IMR-90 (cell line): ENCODE measurements around the gene SLC39A6.

Source experiments
- BHLHE40 ChIP-seq: fragments of 150-350 bp; IDR thresholded peaks from 2 replicates; pipeline ENCODE4 v1.6.1; 2016; ENCODE audit warnings: mild to moderate bottlenecking, low read depth, low read length
- CTCF ChIP-seq: conservative IDR thresholded peaks from 2 replicates; pipeline ENCODE4 v1.5.1; 2012; ENCODE audit warnings: mild to moderate bottlenecking, low read depth, low read length, improper control_type of control experiment
- ELK1 ChIP-seq: fragments of 150-350 bp; IDR thresholded peaks from 2 replicates; pipeline ENCODE4 v1.6.1; 2016; ENCODE audit warnings: low read depth, mild to moderate bottlenecking, low read length, moderate library complexity, borderline replicate concordance
- FOS ChIP-seq: fragments of 150-350 bp; IDR thresholded peaks from 2 replicates; pipeline ENCODE4 v1.6.1; 2016; ENCODE audit warnings: low read depth, low read length
- MAFK ChIP-seq: IDR thresholded peaks from 2 replicates; pipeline ENCODE4 v1.6.1; 2012; ENCODE audit warnings: low read depth, low read length, improper control_type of control experiment
- MAZ ChIP-seq: IDR thresholded peaks from 2 replicates; pipeline ENCODE4 v1.6.1; 2012; ENCODE audit warnings: low read depth, mild to moderate bottlenecking, low read length, improper control_type of control experiment, moderate library complexity, borderline replicate concordance
- POLR2A ChIP-seq: IDR thresholded peaks from 2 replicates; pipeline ENCODE4 v1.6.1; 2012; ENCODE audit warnings: mild to moderate bottlenecking, low read depth, low read length
- RAD21 ChIP-seq: IDR thresholded peaks from 2 replicates; pipeline ENCODE4 v1.6.1; 2012; ENCODE audit warnings: low read length, improper control_type of control experiment
- RFX5 ChIP-seq: IDR thresholded peaks from 2 replicates; pipeline ENCODE4 v1.8.0; 2012; ENCODE audit warnings: low read depth, mild to moderate bottlenecking, low read length, moderate library complexity
- TF ChIP-seq, protein P1 (sequence below): fragments of 150-350 bp; IDR thresholded peaks from 2 replicates; pipeline ENCODE4 v1.6.1; 2017; ENCODE audit warnings: mild to moderate bottlenecking, antibody characterized with exemption, low read length, low read depth

DNA sequence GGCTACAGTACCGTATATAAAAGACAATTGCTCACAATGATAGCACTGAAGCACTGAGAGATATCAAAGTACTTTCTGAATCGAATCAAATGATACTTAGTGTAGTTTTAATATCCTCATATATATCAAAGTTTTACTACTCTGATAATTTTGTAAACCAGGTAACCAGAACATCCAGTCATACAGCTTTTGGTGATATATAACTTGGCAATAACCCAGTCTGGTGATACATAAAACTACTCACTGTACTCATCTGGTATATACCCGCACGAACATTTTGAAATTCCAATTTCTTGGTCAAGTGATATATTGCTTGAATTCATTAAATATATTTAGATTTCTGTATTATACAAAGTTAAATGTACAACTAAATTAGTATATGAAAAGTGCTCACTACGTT, 20.5 kb downstream of the SLC39A6 start:
- TF ChIP-seq CTCF (no peak), POLR2A (no peak), MAFK (no peak), ELK1 (no peak), RAD21 (no peak), RFX5 (no peak), MAZ (no peak), FOS (no peak), BHLHE40 (no peak)
- TF ChIP-seq, protein P1, sequence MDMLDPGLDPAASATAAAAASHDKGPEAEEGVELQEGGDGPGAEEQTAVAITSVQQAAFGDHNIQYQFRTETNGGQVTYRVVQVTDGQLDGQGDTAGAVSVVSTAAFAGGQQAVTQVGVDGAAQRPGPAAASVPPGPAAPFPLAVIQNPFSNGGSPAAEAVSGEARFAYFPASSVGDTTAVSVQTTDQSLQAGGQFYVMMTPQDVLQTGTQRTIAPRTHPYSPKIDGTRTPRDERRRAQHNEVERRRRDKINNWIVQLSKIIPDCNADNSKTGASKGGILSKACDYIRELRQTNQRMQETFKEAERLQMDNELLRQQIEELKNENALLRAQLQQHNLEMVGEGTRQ: no peak
